H1 (cell line): ENCODE data around the gene NUAK1. TPM values are rescaled to one million over a fixed set of nuclear protein-coding genes. Genes with fewer than 3 reads are reported as not detected.

ENCODE experiments used
- CTCF ChIA-PET: fragments of 300-600 bp; sonication (Branson Sonifier 250); formaldehyde crosslinking; loops from one replicate; lab custom pipeline; 2021; ENCODE audit not compliant: partially characterized antibody; lab: Charles Lee
- POLR2A ChIA-PET: fragments of 300-600 bp; sonication (Branson Sonifier 250); formaldehyde crosslinking; loops from one replicate; lab custom pipeline; 2021; ENCODE audit warnings: inconsistent platforms; ENCODE audit not compliant: partially characterized antibody; lab: Charles Lee
- DNase-seq, 2 experiments: peaks; one replicate each; pipeline versions ENCODE4 v3.0.0 to v3.0.0-alpha.2; 2010 to 2022; ENCODE audit warnings: low spot score in 2 of 2, low read depth in 1 of 2, mixed read lengths in 1 of 2
- FAIRE-seq: peaks from 2 replicates; lab custom pipeline; 2011; peaks lifted over from hg19 to GRCh38; lab: Jason Lieb, UNC
- H2AFZ ChIP-seq: 2 replicates; pipeline ENCODE4 v1.8.1; 2012; ENCODE audit warnings: low read length, inconsistent platforms
- H2AK5ac ChIP-seq: 2 replicates; pipeline ENCODE4 v1.6.1; 2013; ENCODE audit warnings: low read depth, low read length
- H2BK120ac ChIP-seq: replicated peaks from 2 replicates; pipeline ENCODE3; 2013; ENCODE audit warnings: low read depth, low read length, inconsistent platforms
- H2BK12ac ChIP-seq: 2 replicates; pipeline ENCODE4 v1.6.1; 2013; ENCODE audit warnings: low read depth, low read length
- H2BK15ac ChIP-seq: 2 replicates; pipeline ENCODE4 v1.6.1; 2013; ENCODE audit warnings: low read length
- H2BK20ac ChIP-seq: 2 replicates; pipeline ENCODE4 v1.6.1; 2013; ENCODE audit warnings: low read length
- H2BK5ac ChIP-seq: 2 replicates; pipeline ENCODE4 v1.6.1; 2013; ENCODE audit warnings: low read depth, low read length
- H3K14ac ChIP-seq: 2 replicates; pipeline ENCODE4 v1.6.1; 2013; ENCODE audit warnings: inconsistent platforms; ENCODE audit not compliant: insufficient read length
- H3K18ac ChIP-seq: 2 replicates; pipeline ENCODE4 v1.6.1; 2013; ENCODE audit warnings: low read length; ENCODE audit errors: extremely low read depth
- H3K23ac ChIP-seq: 2 replicates; pipeline ENCODE4 v1.6.1; 2013; ENCODE audit warnings: inconsistent platforms; ENCODE audit not compliant: insufficient read length
- H3K23me2 ChIP-seq: 2 replicates; pipeline ENCODE4 v1.6.1; 2013; ENCODE audit warnings: low read depth, low read length
- H3K27ac ChIP-seq: 2 replicates; pipeline ENCODE4 v1.6.1; 2011; ENCODE audit warnings: low read depth, low read length, inconsistent platforms
- H3K27me3 ChIP-seq, 4 experiments: replicated peaks in 1 of 4; 1 replicate in 1 of 4; 2 replicates in 3 of 4; pipeline versions ENCODE4 v1.6.1 to v1.8.1; 2011 to 2013; ENCODE audit warnings: low read length in 3 of 4, mild to moderate bottlenecking in 3 of 4, inconsistent platforms in 2 of 4, mixed read lengths in 2 of 4, moderate library complexity in 1 of 4; ENCODE audit not compliant: control insufficient read depth in 3 of 4, insufficient read depth in 3 of 4; ENCODE audit errors: extremely low read depth in 1 of 4
- H3K36me3 ChIP-seq, 4 experiments: 2 replicates each; pipeline versions ENCODE4 v1.6.1 to v1.8.1; 2011 to 2013; ENCODE audit warnings: mild to moderate bottlenecking in 4 of 4, low read length in 3 of 4, moderate library complexity in 2 of 4, control low read depth in 1 of 4, inconsistent platforms in 1 of 4; ENCODE audit not compliant: insufficient read depth in 4 of 4, control insufficient read depth in 2 of 4
- H3K4ac ChIP-seq: replicated peaks from 2 replicates; pipeline ENCODE3; 2013; ENCODE audit warnings: low read length, low read depth, mixed read lengths, inconsistent platforms; ENCODE audit not compliant: insufficient read length
- H3K4me1 ChIP-seq, 4 experiments: replicated peaks in 1 of 4; 1 replicate in 1 of 4; 2 replicates in 3 of 4; pipeline versions ENCODE4 v1.6.1 to v1.8.1; 2011 to 2013; ENCODE audit warnings: low read length in 3 of 4, inconsistent platforms in 2 of 4, mixed read lengths in 1 of 4; ENCODE audit not compliant: insufficient read depth in 4 of 4, control insufficient read depth in 3 of 4
- H3K4me2 ChIP-seq, 2 experiments: 2 replicates each; pipeline versions ENCODE4 v1.6.1 to v1.8.1; 2011 to 2013; ENCODE audit warnings: low read depth in 2 of 2, low read length in 2 of 2, control low read depth in 1 of 2, inconsistent platforms in 1 of 2, mild to moderate bottlenecking in 1 of 2; ENCODE audit not compliant: insufficient read depth in 1 of 2
- H3K4me3 ChIP-seq, 4 experiments: fragments of 200-600, 300-600 bp in 1 of 4; sonication (generic), shearing (Covaris generic), sonication (Bioruptor Twin) in 1 of 4; 2 replicates each; pipeline versions ENCODE4 v1.5.1 to v1.8.1; 2011 to 2016; ENCODE audit warnings: low read length in 4 of 4, low read depth in 3 of 4, control low read depth in 2 of 4, inconsistent platforms in 2 of 4, mild to moderate bottlenecking in 2 of 4, mixed read lengths in 1 of 4, moderate library complexity in 1 of 4; ENCODE audit not compliant: insufficient read depth in 2 of 4; ENCODE audit errors: extremely low read depth in 1 of 4
- H3K56ac ChIP-seq: replicated peaks from 2 replicates; pipeline ENCODE3; 2013; ENCODE audit warnings: low read depth, mild to moderate bottlenecking, mixed read lengths, low read length, inconsistent platforms; ENCODE audit not compliant: insufficient read length
- H3K79me1 ChIP-seq: 2 replicates; pipeline ENCODE4 v1.6.1; 2013; ENCODE audit warnings: low read depth, low read length, control low read depth
- H3K79me2 ChIP-seq, 2 experiments: 2 replicates each; pipeline versions ENCODE4 v1.6.1 to v1.8.1; 2012 to 2013; ENCODE audit warnings: low read length in 2 of 2, mild to moderate bottlenecking in 2 of 2, inconsistent platforms in 1 of 2; ENCODE audit not compliant: insufficient read depth in 2 of 2, control insufficient read depth in 1 of 2
- H3K9ac ChIP-seq, 4 experiments: replicated peaks in 1 of 4; 1 replicate in 1 of 4; 2 replicates in 3 of 4; pipeline versions ENCODE4 v1.6.1 to v1.8.1; 2011 to 2013; ENCODE audit warnings: low read depth in 3 of 4, low read length in 3 of 4, control low read depth in 2 of 4, mild to moderate bottlenecking in 2 of 4, moderate library complexity in 2 of 4, inconsistent platforms in 1 of 4; ENCODE audit errors: extremely low read depth in 1 of 4
- H3K9me3 ChIP-seq, 2 experiments: 2 replicates each; pipeline versions ENCODE4 v1.6.1 to v1.8.1; 2012 to 2013; ENCODE audit warnings: mild to moderate bottlenecking in 2 of 2, moderate library complexity in 2 of 2, control low read depth in 1 of 2, inconsistent platforms in 1 of 2, low read depth in 1 of 2, low read length in 1 of 2, mixed read lengths in 1 of 2; ENCODE audit not compliant: insufficient read depth in 2 of 2
- H4K20me1 ChIP-seq, 2 experiments: replicated peaks in 1 of 2; 2 replicates each; pipeline versions ENCODE3 to v1.8.1; 2011 to 2013; ENCODE audit warnings: inconsistent platforms in 2 of 2, low read length in 2 of 2, mild to moderate bottlenecking in 1 of 2; ENCODE audit not compliant: insufficient read depth in 2 of 2, control insufficient read depth in 1 of 2
- H4K5ac ChIP-seq: 2 replicates; pipeline ENCODE4 v1.6.1; 2013; ENCODE audit warnings: low read length, low read depth, mixed read lengths, inconsistent platforms; ENCODE audit not compliant: insufficient read length
- H4K8ac ChIP-seq: 2 replicates; pipeline ENCODE4 v1.8.0; 2013; ENCODE audit warnings: mild to moderate bottlenecking, moderate library complexity, low read length, inconsistent platforms; ENCODE audit not compliant: insufficient read depth; ENCODE audit errors: extremely low read depth
- H4K91ac ChIP-seq: replicated peaks from 2 replicates; pipeline ENCODE3; 2013; ENCODE audit warnings: low read length, mixed read lengths, inconsistent platforms; ENCODE audit not compliant: insufficient read length
- EP300 ChIP-seq, 2 experiments: IDR thresholded peaks; 1 replicate in 1 of 2; 2 replicates in 1 of 2; pipeline ENCODE4 v1.6.1; 2011 to 2012; ENCODE audit warnings: low read depth in 2 of 2, low read length in 2 of 2, mild to moderate bottlenecking in 2 of 2, borderline replicate concordance in 1 of 2, inconsistent platforms in 1 of 2, moderate library complexity in 1 of 2
- GTF2F1 ChIP-seq: IDR thresholded peaks from 2 replicates; pipeline ENCODE4 v1.6.1; 2012; ENCODE audit warnings: low read depth, low read length, improper control_type of control experiment, borderline replicate concordance
- NANOG ChIP-seq: IDR thresholded peaks from 2 replicates; pipeline ENCODE4 v1.6.1; 2011; ENCODE audit warnings: low read length, low read depth, mild to moderate bottlenecking, inconsistent platforms; ENCODE audit not compliant: insufficient read depth, poor library complexity, severe bottlenecking
- POU5F1 ChIP-seq: IDR thresholded peaks from 2 replicates; pipeline ENCODE4 v1.6.1; 2011; ENCODE audit warnings: low read depth, mild to moderate bottlenecking, low read length, moderate library complexity
- WGBS, 2 experiments: shearing (Covaris generic) in 1 of 2; methylation state at CpG; one replicate each; pipeline versions ENCODE4 v1.1.6 to v1.1.7; 2013 to 2015; ENCODE audit warnings: low lambda C conversion rate in 2 of 2, mixed read lengths in 2 of 2, inconsistent platforms in 1 of 2, low coverage in 1 of 2, missing lambda C conversion rate in 1 of 2; ENCODE audit not compliant: insufficient replicate concordance in 2 of 2, insufficient coverage in 1 of 2, insufficient read length in 1 of 2; ENCODE audit errors: extremely low coverage in 1 of 2, missing lambda C conversion rate in 1 of 2; 5-methylcytosine and 5-hydroxymethylcytosine counted together
- polyA plus RNA-seq, 7 experiments: library from polyadenylated mRNA; depleted of rRNA in 3 of 7; stranded (reverse) in 5 of 7; unstranded in 2 of 7; fragments of >200 nt in 5 of 7; fragments of 200-250 nt in 2 of 7; gene quantifications; 1 replicate in 5 of 7; 2 replicates in 1 of 7; 4 replicates in 1 of 7; pipeline versions ENCODE4 v1.2.1 to v1.2.3, GENCODE V29; 2011 to 2013; ENCODE audit warnings: missing spikeins in 2 of 7, mixed read lengths in 2 of 7
- total RNA-seq: library from RNA; stranded (reverse); fragmentation: NEBNext Ultra II Directional; extraction: Animal tissue kit (Norgen Biotek cat#: 25700); gene quantifications from 2 replicates; pipeline ENCODE4 v1.2.1, GENCODE V29; 2021

The NUAK1 gene
- total and polyA plus RNA-seq, 2 of the 8 experiments (the other 6 are each of a cell fraction or from before 2014, with no cell fraction given) = 6.7 to 18.2 TPM

GRCh38 chr12:106145539-106146447 lies 7.0 kb upstream of the NUAK1 start:
- H3K14ac ChIP-seq = no peak overlapping the region
- no peak overlapping the region for H3K18ac ChIP-seq
- peaks cover 0 to 12% of the 10 kb centered on the region in 2 experiments; a peak in 2 of 4 replicates for H3K79me2 ChIP-seq
- no peak for FAIRE-seq
- H3K36me3 ChIP-seq = no peaks in the 10 kb centered on the region
- H4K91ac ChIP-seq = no peak overlapping the region
- H3K9me3 ChIP-seq = no peaks in the 10 kb centered on the region
- H4K20me1 ChIP-seq = no peaks in the 10 kb centered on the region
- H4K8ac ChIP-seq = no peak overlapping the region
- no peak for TF ChIP-seq NANOG
- TF ChIP-seq EP300 (IDR thresholded peaks at IDR 0.05; ENCODE audit: borderline replicate concordance in 1 of 2, low read depth in 2 of 2, low read length in 2 of 2) = no peak
- no peak for TF ChIP-seq POU5F1
- TF ChIP-seq GTF2F1 = no peak
- TF ChIP-seq, all 59 proteins: peak for 0
- ChIA-PET POLR2A (no interaction called here), CTCF (interaction anchor here (0.7 to 1.5 kb wide), 6 partner anchors 10 to 725 kb away, joined by 3 to 5 read pairs (median 4); no protein-coding TSS in a partner anchor)
- Histone ChIP-seq H3K9ac (no peak overlapping the region), H2BK5ac (no peak overlapping the region), H3K79me1 (no peaks in the 10 kb centered on the region; the same call in 1 of the 2 replicates), H2BK20ac (no peak overlapping the region), H3K56ac (no peak overlapping the region), H3K4ac (no peak overlapping the region), H3K23me2 (peaks cover 2% of the 10 kb centered on the region; the same call in 1 of the 2 replicates), H2BK15ac (0 out of 2 replicates have a peak overlapping the region, but pooled peaks have one; percentile 76), H2BK12ac (no peak overlapping the region), H2AK5ac (no peak overlapping the region), H3K4me1 (peaks cover 2 to 23% (median 9%) of the 10 kb centered on the region in 4 experiments; a peak in 4 of 7 replicates), H2BK120ac (no peak overlapping the region), H3K27me3 (no peaks in the 10 kb centered on the region), H3K4me3 (no peak overlapping the region), H3K4me2 (no peak overlapping the region), H2AFZ (no peak overlapping the region), H3K23ac (no peak overlapping the region), H4K5ac (no peak overlapping the region), H3K27ac (no peak overlapping the region)
- 83% methylated on average over 14 of the region's 14 CpGs; no CpG with 5 or more reads in 1 of the 2 experiments for WGBS, 2 experiments
- no peak for DNase-seq
